GM19328 (cell line): ENCODE results near the gene ATP1A2.
"Not testable (repeated sequence)": the region's sequence is repeated elsewhere in the genome, so short reads cannot be mapped to it uniquely, and the experiment has no call there.

Experiments used
- ATAC-seq: cut with Tn5 transposase; IDR thresholded peaks from one replicate; pipeline ENCODE4 v1.9.1; 2021; ENCODE audit warnings: mild to moderate bottlenecking, moderate library complexity; ENCODE audit not compliant: unreplicated experiment

The ATP1A2 gene

GRCh38 chr1:160099716-160100375, 15.7 kb upstream of the ATP1A2 start:
- no peak for ATAC-seq

GRCh38 chr1:160101037-160101716, 14.4 kb upstream of the ATP1A2 start:
- no peak for ATAC-seq

- no peak for ATAC-seq
These were observed 13.6 kb upstream of the ATP1A2 start for GRCh38 chr1:160101717-160102522.

GRCh38 chr1:160103658-160104408, 11.7 kb upstream of the ATP1A2 start:
- ATAC-seq, result no peak

GRCh38 chr1:160104486-160104885, 11.1 kb upstream of the ATP1A2 start:
- ATAC-seq, result no peak

GRCh38 chr1:160105155-160105554, 10.4 kb upstream of the ATP1A2 start:
- no peak for ATAC-seq

GRCh38 chr1:160107512-160107911, 8.0 kb upstream of the ATP1A2 start:
- ATAC-seq, result no peak

GRCh38 chr1:160108888-160109662, 6.5 kb upstream of the ATP1A2 start:
- no peak for ATAC-seq

GRCh38 chr1:160109686-160110085, 5.9 kb upstream of the ATP1A2 start:
- ATAC-seq, result no peak

- ATAC-seq, result not testable (repeated sequence)
These were observed 4.1 kb upstream of the ATP1A2 start for GRCh38 chr1:160111462-160111861.

GRCh38 chr1:160112357-160112756, 3.2 kb upstream of the ATP1A2 start:
- no peak for ATAC-seq

GRCh38 chr1:160113407-160113806, 2.2 kb upstream of the ATP1A2 start:
- ATAC-seq, result no peak

GRCh38 chr1:160114085-160114484, 1.5 kb upstream of the ATP1A2 start:
- ATAC-seq, result no peak

GRCh38 chr1:160116283-160117147, 956 bp downstream of the ATP1A2 start:
- ATAC-seq, result no peak

- ATAC-seq, result no peak
These were observed 1.7 kb downstream of the ATP1A2 start for GRCh38 chr1:160117300-160117699.

GRCh38 chr1:160117709-160118183, 2.2 kb downstream of the ATP1A2 start:
- ATAC-seq, result no peak

GRCh38 chr1:160118928-160119327, 3.4 kb downstream of the ATP1A2 start:
- ATAC-seq, result no peak

- ATAC-seq, result no peak
These were observed 5.2 kb downstream of the ATP1A2 start for GRCh38 chr1:160120797-160121196.

GRCh38 chr1:160121388-160121787, 5.8 kb downstream of the ATP1A2 start:
- no peak for ATAC-seq
